Neural crest cell (in vitro differentiated cells): Measurements from ENCODE around the gene TXNRD3. TPM values are rescaled to one million over a fixed set of nuclear protein-coding genes. Genes with fewer than 3 reads are reported as not detected.

Experiments used
- DNase-seq: peaks from one replicate; pipeline ENCODE4 v3.0.0; 2021; ENCODE audit warnings: low read depth, mixed read lengths, low spot score
- H3K27ac Mint-ChIP-seq: one replicate; pipeline ENCODE4 v1.8.0; 2021; ENCODE audit warnings: mild to moderate bottlenecking, mixed read lengths; ENCODE audit not compliant: unreplicated experiment
- H3K27me3 Mint-ChIP-seq: 2 replicates; pipeline ENCODE4 v1.8.0; 2021; ENCODE audit warnings: low read depth, mild to moderate bottlenecking, mixed read lengths
- H3K36me3 Mint-ChIP-seq: 2 replicates; pipeline ENCODE4 v1.8.0; 2021; ENCODE audit warnings: low read depth, mild to moderate bottlenecking, mixed read lengths
- H3K4me1 Mint-ChIP-seq: 2 replicates; pipeline ENCODE4 v1.8.0; 2021; ENCODE audit warnings: mixed read lengths
- H3K4me3 Mint-ChIP-seq: one replicate; pipeline ENCODE4 v1.8.0; 2021; ENCODE audit warnings: mild to moderate bottlenecking, mixed read lengths
- H3K9me3 Mint-ChIP-seq: 2 replicates; pipeline ENCODE4 v1.8.0; 2021; ENCODE audit warnings: mixed read lengths
- total RNA-seq: library from RNA; stranded (reverse); gene quantifications from 2 replicates; pipeline ENCODE4 v1.2.1, GENCODE V29; 2021
- TF ChIP-seq, protein P1 (sequence below): fragments of 200-600 bp; sonication (generic); conservative IDR thresholded peaks from 2 replicates; pipeline ENCODE4 v1.5.0; 2021; ENCODE audit warnings: antibody characterized with exemption, mild to moderate bottlenecking

Gene TXNRD3
- total RNA-seq, 1 donor from 2014 or later: 13.8 TPM

- peaks cover 7% of the 10 kb centered on the region for H3K27me3 Mint-ChIP-seq
- DNase-seq: no peak
- peaks cover 4% of the 10 kb centered on the region for H3K9me3 Mint-ChIP-seq
- H3K36me3 Mint-ChIP-seq: peaks cover 2% of the 10 kb centered on the region
- no peak overlapping the region for H3K4me3 Mint-ChIP-seq
- H3K4me1 Mint-ChIP-seq: no peaks in the 10 kb centered on the region
- TF ChIP-seq, protein P1, sequence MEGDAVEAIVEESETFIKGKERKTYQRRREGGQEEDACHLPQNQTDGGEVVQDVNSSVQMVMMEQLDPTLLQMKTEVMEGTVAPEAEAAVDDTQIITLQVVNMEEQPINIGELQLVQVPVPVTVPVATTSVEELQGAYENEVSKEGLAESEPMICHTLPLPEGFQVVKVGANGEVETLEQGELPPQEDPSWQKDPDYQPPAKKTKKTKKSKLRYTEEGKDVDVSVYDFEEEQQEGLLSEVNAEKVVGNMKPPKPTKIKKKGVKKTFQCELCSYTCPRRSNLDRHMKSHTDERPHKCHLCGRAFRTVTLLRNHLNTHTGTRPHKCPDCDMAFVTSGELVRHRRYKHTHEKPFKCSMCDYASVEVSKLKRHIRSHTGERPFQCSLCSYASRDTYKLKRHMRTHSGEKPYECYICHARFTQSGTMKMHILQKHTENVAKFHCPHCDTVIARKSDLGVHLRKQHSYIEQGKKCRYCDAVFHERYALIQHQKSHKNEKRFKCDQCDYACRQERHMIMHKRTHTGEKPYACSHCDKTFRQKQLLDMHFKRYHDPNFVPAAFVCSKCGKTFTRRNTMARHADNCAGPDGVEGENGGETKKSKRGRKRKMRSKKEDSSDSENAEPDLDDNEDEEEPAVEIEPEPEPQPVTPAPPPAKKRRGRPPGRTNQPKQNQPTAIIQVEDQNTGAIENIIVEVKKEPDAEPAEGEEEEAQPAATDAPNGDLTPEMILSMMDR: no peak
- H3K27ac Mint-ChIP-seq: no peak overlapping the region
Observed at GRCh38 chr3:126661532-126662364, 6.8 kb upstream of the TXNRD3 start.

GRCh38 chr3:126659915-126660886 lies 5.3 kb upstream of the TXNRD3 start:
- Mint-ChIP-seq H3K27me3 (peaks cover 7% of the 10 kb centered on the region), H3K36me3 (peaks cover 2% of the 10 kb centered on the region), H3K4me1 (peaks cover 2% of the 10 kb centered on the region), H3K4me3 (no peak overlapping the region), H3K27ac (no peak overlapping the region), H3K9me3 (peaks cover 4% of the 10 kb centered on the region)
- TF ChIP-seq, protein P1: peak; percentile 38
- no peak for DNase-seq

- H3K9me3 Mint-ChIP-seq: peaks cover 4% of the 10 kb centered on the region
- no peak overlapping the region for H3K27ac Mint-ChIP-seq
- peaks cover 9% of the 10 kb centered on the region for H3K4me1 Mint-ChIP-seq
- peaks cover 2% of the 10 kb centered on the region for H3K36me3 Mint-ChIP-seq
- no peak overlapping the region for H3K4me3 Mint-ChIP-seq
- H3K27me3 Mint-ChIP-seq: peaks cover 7% of the 10 kb centered on the region
- no peak for DNase-seq
- TF ChIP-seq, protein P1: no peak
Observed at GRCh38 chr3:126658584-126658983, 3.7 kb upstream of the TXNRD3 start.

DNA sequence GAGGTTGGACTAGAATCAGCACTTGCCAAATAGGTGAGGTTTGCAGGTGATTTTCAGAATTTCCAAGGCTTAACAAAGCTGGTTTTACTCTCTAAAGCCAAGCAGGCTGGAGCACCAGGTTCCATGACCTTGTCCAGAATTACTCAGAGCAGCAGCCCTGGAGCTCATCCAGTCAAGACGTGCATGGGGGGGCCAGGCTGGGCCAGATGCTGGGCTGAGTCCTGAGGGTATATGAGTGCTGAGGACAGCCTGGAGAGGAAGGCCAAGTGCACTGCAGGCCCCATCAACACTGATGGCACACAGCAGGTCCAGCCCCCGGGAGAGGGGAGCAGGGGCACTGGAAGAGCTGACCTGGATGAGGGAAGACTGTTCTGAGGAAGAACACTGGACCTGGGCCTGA lies 3.0 kb upstream of the TXNRD3 start:
- Mint-ChIP-seq H3K9me3 (peaks cover 4% of the 10 kb centered on the region), H3K36me3 (peaks cover 2% of the 10 kb centered on the region), H3K4me3 (no peak overlapping the region), H3K27me3 (peaks cover 7% of the 10 kb centered on the region), H3K4me1 (peaks cover 9% of the 10 kb centered on the region), H3K27ac (no peak overlapping the region)
- no peak for DNase-seq
- TF ChIP-seq, protein P1: no peak

GRCh38 chr3:126656371-126657134 lies 1.6 kb upstream of the TXNRD3 start:
- peaks cover 12% of the 10 kb centered on the region for H3K4me1 Mint-ChIP-seq
- H3K36me3 Mint-ChIP-seq: peaks cover 2% of the 10 kb centered on the region
- no peak overlapping the region for H3K27ac Mint-ChIP-seq
- H3K4me3 Mint-ChIP-seq: no peak overlapping the region
- H3K9me3 Mint-ChIP-seq: peaks cover 4% of the 10 kb centered on the region
- no peak for DNase-seq
- H3K27me3 Mint-ChIP-seq: peaks cover 7% of the 10 kb centered on the region
- TF ChIP-seq, protein P1: no peak
